HepG2 (cell line): ENCODE data around the gene KCNMA1.

ENCODE experiments used
- EZH2 ChIP-seq: conservative IDR thresholded peaks from 2 replicates; pipeline ENCODE4 v1.6.1; 2012; ENCODE audit warnings: mild to moderate bottlenecking, low read depth, low read length, moderate library complexity
- FOXK2 ChIP-seq: fragments of 450-650 bp; IDR thresholded peaks from 2 replicates; pipeline ENCODE4 v1.6.1; 2016
- POLR2A ChIP-seq, 2 experiments: IDR thresholded peaks; 2 replicates each; pipeline ENCODE4 v1.6.1; 2011; ENCODE audit warnings: low read depth in 2 of 2, low read length in 2 of 2, mild to moderate bottlenecking in 1 of 2, moderate library complexity in 1 of 2; ENCODE audit not compliant: insufficient read depth in 1 of 2
- SIN3A ChIP-seq: IDR thresholded peaks from 2 replicates; pipeline ENCODE4 v1.6.1; 2011; ENCODE audit warnings: low read depth, mild to moderate bottlenecking, control low read depth, low read length, borderline replicate concordance
- YY1 ChIP-seq: IDR thresholded peaks from 2 replicates; pipeline ENCODE4 v1.6.1; 2011; ENCODE audit warnings: low read length, low read depth, moderate library complexity, mild to moderate bottlenecking; ENCODE audit not compliant: insufficient read depth, insufficient replicate concordance
- ZNF318 ChIP-seq: sonication (generic); formaldehyde crosslinking; IDR thresholded peaks from 2 replicates; pipeline ENCODE4 v1.4.0; 2020; ENCODE audit warnings: mild to moderate bottlenecking, missing genetic modification reagents
- TF ChIP-seq, protein P1 (sequence below): sonication (generic); formaldehyde crosslinking; IDR thresholded peaks from 2 replicates; pipeline ENCODE4 v1.5.0; 2020; ENCODE audit warnings: mild to moderate bottlenecking, missing genetic modification reagents, moderate library complexity

DNA sequence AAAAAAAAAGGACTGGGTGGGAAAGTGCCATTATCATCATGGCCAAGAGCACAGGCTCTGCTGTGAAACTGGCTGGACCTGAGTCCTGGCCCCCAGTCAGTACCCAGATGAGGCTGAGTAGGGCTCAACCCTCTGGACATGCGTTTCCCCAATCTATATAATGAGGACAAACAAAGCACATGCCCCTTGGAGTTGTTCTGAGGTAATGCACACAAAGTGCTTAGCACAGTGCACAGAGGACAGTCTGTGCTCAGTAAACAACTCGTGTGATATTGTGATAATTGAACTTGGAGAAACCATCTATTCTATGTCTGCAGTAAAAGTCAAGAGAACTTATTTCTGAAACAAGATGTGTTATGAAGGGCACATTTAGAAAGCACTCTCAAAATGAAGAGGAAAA lies 138.8 kb downstream of the KCNMA1 start:
- TF ChIP-seq FOXK2 (no peak), POLR2A (IDR thresholded peaks at IDR 0.05; ENCODE audit: insufficient read depth in 1 of 2, low read depth in 2 of 2, low read length in 2 of 2) (no peak), EZH2 (no peak), SIN3A (no peak), YY1 (no peak), ZNF318 (no peak)
- TF ChIP-seq, protein P1, sequence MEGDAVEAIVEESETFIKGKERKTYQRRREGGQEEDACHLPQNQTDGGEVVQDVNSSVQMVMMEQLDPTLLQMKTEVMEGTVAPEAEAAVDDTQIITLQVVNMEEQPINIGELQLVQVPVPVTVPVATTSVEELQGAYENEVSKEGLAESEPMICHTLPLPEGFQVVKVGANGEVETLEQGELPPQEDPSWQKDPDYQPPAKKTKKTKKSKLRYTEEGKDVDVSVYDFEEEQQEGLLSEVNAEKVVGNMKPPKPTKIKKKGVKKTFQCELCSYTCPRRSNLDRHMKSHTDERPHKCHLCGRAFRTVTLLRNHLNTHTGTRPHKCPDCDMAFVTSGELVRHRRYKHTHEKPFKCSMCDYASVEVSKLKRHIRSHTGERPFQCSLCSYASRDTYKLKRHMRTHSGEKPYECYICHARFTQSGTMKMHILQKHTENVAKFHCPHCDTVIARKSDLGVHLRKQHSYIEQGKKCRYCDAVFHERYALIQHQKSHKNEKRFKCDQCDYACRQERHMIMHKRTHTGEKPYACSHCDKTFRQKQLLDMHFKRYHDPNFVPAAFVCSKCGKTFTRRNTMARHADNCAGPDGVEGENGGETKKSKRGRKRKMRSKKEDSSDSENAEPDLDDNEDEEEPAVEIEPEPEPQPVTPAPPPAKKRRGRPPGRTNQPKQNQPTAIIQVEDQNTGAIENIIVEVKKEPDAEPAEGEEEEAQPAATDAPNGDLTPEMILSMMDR (CRISPR knock-in tag), result no peak
